Neural crest cell (in vitro differentiated cells): ENCODE measurements around the gene MICAL2. TPM values are rescaled to one million over a fixed set of nuclear protein-coding genes. Genes with fewer than 3 reads are reported as not detected.

ENCODE experiments used
- DNase-seq: peaks from one replicate; pipeline ENCODE4 v3.0.0; 2021; ENCODE audit warnings: low read depth, mixed read lengths, low spot score
- H3K27ac Mint-ChIP-seq: one replicate; pipeline ENCODE4 v1.8.0; 2021; ENCODE audit warnings: mild to moderate bottlenecking, mixed read lengths; ENCODE audit not compliant: unreplicated experiment
- H3K27me3 Mint-ChIP-seq: 2 replicates; pipeline ENCODE4 v1.8.0; 2021; ENCODE audit warnings: low read depth, mild to moderate bottlenecking, mixed read lengths
- H3K36me3 Mint-ChIP-seq: 2 replicates; pipeline ENCODE4 v1.8.0; 2021; ENCODE audit warnings: low read depth, mild to moderate bottlenecking, mixed read lengths
- H3K4me1 Mint-ChIP-seq: 2 replicates; pipeline ENCODE4 v1.8.0; 2021; ENCODE audit warnings: mixed read lengths
- H3K4me3 Mint-ChIP-seq: one replicate; pipeline ENCODE4 v1.8.0; 2021; ENCODE audit warnings: mild to moderate bottlenecking, mixed read lengths
- H3K9me3 Mint-ChIP-seq: 2 replicates; pipeline ENCODE4 v1.8.0; 2021; ENCODE audit warnings: mixed read lengths
- total RNA-seq: library from RNA; stranded (reverse); gene quantifications from 2 replicates; pipeline ENCODE4 v1.2.1, GENCODE V29; 2021
- TF ChIP-seq, protein P1 (sequence below): fragments of 200-600 bp; sonication (generic); conservative IDR thresholded peaks from 2 replicates; pipeline ENCODE4 v1.5.0; 2021; ENCODE audit warnings: antibody characterized with exemption, mild to moderate bottlenecking

Gene MICAL2
- total RNA-seq, 1 donor from 2014 or later: 1.1 TPM

DNA sequence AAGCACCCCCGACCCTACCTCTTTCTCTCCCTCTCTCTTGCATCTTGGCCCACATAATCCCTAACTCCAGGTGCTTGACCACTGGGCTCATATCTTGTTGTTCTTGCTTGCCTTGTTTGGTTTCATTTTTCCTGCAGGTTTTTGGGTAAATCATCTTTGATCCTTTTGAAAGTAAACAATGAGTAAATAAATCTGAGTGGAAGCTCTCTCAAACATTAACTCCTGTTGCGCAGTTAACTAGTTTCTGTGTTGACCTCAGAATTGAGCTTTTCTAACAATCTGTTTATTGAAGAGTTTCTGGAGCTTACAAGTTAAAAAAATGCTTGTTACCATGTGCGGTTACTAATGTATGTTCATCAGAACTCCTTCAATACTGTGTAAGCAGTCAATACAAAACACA is 38.8 kb upstream of the MICAL2 start:
- H3K4me1 Mint-ChIP-seq: peaks cover 39% of the 10 kb centered on the region
- H3K4me3 Mint-ChIP-seq: no peak overlapping the region
- H3K36me3 Mint-ChIP-seq: no peaks in the 10 kb centered on the region
- no peaks in the 10 kb centered on the region for H3K27me3 Mint-ChIP-seq
- no peaks in the 10 kb centered on the region for H3K9me3 Mint-ChIP-seq
- no peak for DNase-seq
- TF ChIP-seq, protein P1, sequence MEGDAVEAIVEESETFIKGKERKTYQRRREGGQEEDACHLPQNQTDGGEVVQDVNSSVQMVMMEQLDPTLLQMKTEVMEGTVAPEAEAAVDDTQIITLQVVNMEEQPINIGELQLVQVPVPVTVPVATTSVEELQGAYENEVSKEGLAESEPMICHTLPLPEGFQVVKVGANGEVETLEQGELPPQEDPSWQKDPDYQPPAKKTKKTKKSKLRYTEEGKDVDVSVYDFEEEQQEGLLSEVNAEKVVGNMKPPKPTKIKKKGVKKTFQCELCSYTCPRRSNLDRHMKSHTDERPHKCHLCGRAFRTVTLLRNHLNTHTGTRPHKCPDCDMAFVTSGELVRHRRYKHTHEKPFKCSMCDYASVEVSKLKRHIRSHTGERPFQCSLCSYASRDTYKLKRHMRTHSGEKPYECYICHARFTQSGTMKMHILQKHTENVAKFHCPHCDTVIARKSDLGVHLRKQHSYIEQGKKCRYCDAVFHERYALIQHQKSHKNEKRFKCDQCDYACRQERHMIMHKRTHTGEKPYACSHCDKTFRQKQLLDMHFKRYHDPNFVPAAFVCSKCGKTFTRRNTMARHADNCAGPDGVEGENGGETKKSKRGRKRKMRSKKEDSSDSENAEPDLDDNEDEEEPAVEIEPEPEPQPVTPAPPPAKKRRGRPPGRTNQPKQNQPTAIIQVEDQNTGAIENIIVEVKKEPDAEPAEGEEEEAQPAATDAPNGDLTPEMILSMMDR: no peak
- no peak overlapping the region for H3K27ac Mint-ChIP-seq

DNA sequence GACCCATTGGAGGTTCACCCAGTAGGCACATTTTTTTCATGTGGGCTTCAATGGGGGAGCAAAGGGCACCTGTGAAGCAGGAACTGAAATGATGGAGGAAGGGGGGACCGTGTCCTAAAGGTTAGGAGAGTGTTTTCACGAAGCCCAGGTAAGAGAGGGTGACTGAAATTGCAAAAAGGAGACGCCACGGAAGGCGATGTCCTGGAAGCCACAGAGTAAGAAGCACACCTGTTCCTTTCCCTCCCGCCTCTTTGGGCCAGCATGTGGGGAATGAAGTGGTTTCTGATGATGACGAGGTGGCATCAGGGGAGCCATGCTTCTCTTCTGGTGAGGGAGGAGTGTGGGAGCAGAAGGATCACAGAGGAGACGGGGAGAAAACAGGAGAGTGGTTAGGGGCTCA is 37.0 kb upstream of the MICAL2 start:
- Mint-ChIP-seq H3K4me1 (peaks cover 34% of the 10 kb centered on the region), H3K27ac (no peak overlapping the region), H3K27me3 (no peaks in the 10 kb centered on the region), H3K9me3 (no peaks in the 10 kb centered on the region), H3K4me3 (no peak overlapping the region), H3K36me3 (no peaks in the 10 kb centered on the region)
- TF ChIP-seq, protein P1: no peak
- no peak for DNase-seq

DNA sequence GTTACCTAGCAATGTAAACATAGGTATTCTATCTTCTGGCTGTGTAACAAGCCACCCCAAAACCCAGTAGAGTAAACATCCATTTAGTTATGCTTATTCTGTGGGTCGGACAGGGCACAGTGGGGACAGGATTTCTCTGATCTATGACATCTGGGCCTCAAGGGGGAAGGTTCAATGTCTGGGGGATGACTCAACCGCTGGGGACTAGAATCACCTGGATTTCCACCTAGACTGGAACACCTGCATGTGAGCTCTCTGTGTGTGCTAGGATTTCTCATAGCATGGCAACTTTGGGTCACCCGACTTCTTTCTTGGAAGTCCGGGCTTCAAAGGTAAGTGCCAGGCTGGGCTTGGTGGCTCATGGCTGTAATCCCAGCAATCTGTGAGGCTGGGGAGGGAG is 36.5 kb upstream of the MICAL2 start:
- H3K27ac Mint-ChIP-seq: no peak overlapping the region
- H3K36me3 Mint-ChIP-seq: no peaks in the 10 kb centered on the region
- TF ChIP-seq, protein P1: no peak
- no peaks in the 10 kb centered on the region for H3K9me3 Mint-ChIP-seq
- no peaks in the 10 kb centered on the region for H3K27me3 Mint-ChIP-seq
- no peak overlapping the region for H3K4me3 Mint-ChIP-seq
- peaks cover 34% of the 10 kb centered on the region for H3K4me1 Mint-ChIP-seq
- no peak for DNase-seq

DNA sequence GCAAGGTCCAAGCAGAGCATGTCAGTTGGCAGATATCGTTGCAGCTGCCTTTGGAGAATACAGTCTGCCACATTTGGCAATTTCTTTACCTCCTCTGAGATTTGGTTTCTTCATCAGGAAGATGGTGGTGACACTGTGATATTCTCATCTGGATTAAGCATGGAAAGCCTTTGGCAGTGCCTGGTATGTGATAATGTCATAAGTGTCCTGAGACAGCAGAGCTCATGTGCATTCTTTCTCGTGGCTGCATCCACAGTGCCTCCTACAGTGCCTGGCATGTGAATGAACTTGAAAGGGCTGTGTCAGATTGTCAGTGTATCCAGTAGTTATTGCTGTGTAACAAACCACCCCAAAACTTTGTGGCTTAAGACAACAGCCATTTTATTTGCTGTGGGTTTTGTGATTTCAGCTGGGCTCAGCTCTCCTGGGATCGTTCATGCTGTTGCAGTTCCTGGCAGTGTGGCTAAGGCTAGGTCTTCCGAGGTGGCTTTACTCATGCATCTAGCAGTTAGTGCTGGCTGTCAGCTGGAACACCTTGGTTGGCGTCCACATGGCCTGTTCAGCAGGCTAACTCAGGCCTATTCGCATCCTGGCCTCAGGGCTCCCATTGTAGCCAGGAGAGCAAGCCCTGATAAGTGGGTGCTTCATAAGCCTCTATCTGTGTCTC is 35.7 kb upstream of the MICAL2 start:
- H3K4me3 Mint-ChIP-seq: no peak overlapping the region
- H3K27ac Mint-ChIP-seq: no peak overlapping the region
- H3K9me3 Mint-ChIP-seq: no peaks in the 10 kb centered on the region
- TF ChIP-seq, protein P1: no peak
- H3K4me1 Mint-ChIP-seq: peaks cover 29% of the 10 kb centered on the region
- no peak for DNase-seq
- no peaks in the 10 kb centered on the region for H3K27me3 Mint-ChIP-seq
- H3K36me3 Mint-ChIP-seq: no peaks in the 10 kb centered on the region

DNA sequence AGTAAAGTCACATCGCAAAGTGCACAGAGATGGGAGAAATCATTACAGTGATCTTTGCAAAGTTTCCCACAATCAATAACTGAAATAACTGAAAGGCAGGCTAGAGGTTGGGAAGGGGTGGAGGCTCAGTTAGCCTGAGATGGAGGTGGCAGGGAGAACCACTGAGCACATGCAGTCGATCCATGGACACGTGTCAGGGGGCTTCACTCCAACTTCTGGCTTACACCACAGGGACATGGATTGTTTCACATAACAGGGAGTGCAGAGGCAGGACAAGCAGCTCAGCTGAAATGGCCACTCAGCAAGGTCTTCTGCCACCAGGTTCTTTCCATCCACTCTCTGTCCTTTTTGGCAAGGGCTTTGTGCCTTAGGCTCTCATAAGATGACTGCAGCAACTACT is 35.1 kb upstream of the MICAL2 start:
- Mint-ChIP-seq H3K27ac (peak overlapping the region; percentile 60), H3K4me1 (peaks cover 28% of the 10 kb centered on the region), H3K27me3 (no peaks in the 10 kb centered on the region), H3K9me3 (no peaks in the 10 kb centered on the region), H3K4me3 (no peak overlapping the region), H3K36me3 (no peaks in the 10 kb centered on the region)
- DNase-seq: no peak
- TF ChIP-seq, protein P1: no peak
